ENCODE measurements around the gene AKR7A3.
"Not testable (repeated sequence)": the region's sequence is repeated elsewhere in the genome, so short reads cannot be mapped to it uniquely, and the experiment has no call there.

DNA sequence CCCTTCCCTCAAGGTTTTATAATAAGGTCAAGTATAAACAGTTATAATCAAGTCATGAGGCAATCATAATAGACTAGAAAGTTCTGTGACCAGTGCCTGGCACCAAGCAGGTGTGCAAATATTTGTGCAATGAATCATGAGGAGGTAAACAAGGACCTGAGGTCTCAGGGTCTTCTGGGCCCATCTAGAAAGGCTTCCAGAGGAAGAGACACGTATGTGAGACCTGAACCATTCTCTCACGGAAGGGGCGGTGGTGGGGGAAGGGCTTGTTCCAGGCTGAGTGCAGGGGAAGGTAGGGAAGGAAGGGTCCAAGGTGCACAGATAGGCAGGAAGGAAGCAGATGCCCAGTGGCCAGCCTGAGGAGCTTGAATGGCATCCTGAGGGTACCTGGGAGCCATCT, 3.2 kb downstream of the AKR7A3 start:
- TF ChIP-seq POLR2AphosphoS5 (IDR thresholded peaks at IDR 0.05; ENCODE audit: low read depth, low read length) = not testable (repeated sequence)
- TF ChIP-seq, protein P1, sequence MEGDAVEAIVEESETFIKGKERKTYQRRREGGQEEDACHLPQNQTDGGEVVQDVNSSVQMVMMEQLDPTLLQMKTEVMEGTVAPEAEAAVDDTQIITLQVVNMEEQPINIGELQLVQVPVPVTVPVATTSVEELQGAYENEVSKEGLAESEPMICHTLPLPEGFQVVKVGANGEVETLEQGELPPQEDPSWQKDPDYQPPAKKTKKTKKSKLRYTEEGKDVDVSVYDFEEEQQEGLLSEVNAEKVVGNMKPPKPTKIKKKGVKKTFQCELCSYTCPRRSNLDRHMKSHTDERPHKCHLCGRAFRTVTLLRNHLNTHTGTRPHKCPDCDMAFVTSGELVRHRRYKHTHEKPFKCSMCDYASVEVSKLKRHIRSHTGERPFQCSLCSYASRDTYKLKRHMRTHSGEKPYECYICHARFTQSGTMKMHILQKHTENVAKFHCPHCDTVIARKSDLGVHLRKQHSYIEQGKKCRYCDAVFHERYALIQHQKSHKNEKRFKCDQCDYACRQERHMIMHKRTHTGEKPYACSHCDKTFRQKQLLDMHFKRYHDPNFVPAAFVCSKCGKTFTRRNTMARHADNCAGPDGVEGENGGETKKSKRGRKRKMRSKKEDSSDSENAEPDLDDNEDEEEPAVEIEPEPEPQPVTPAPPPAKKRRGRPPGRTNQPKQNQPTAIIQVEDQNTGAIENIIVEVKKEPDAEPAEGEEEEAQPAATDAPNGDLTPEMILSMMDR (IDR thresholded peaks at IDR 0.05) = not testable (repeated sequence)
